ENCODE measurements around the gene PNKD. TPM values are rescaled to one million over a fixed set of nuclear protein-coding genes. Genes with fewer than 3 reads are reported as not detected.
A peak's percentile ranks its signal among the peaks of the same experiment; 100 is the strongest.

PNKD gene
- polyA plus RNA-seq, 2 of the 4 experiments (the other 2 are of a cell fraction) = 46.2 to 51.7 TPM

- Histone ChIP-seq H3K4me2 (peak overlapping the region; percentile 90), H3K4me1 (peaks cover 27% of the 10 kb centered on the region), H3K4me3 (no peak overlapping the region; the same call in 2 of the 3 replicates), H3K27ac (peak overlapping the region; percentile 98 to 100; a peak in 5 of 6 replicates), H3K9me3 (no peaks in the 10 kb centered on the region)
- CTCF ChIA-PET = interaction anchor here (0.7 to 4.4 kb wide), 8 partner anchors 9 to 124 kb away, joined by 3 to 24 read pairs (median 6); partner anchors contain the start of genes AAMP and PNKD
- DNase-seq (ENCODE audit: low read depth in 1 of 2, low spot score in 1 of 2) (no peak), FAIRE-seq (no peak), ATAC-seq (no peak)
- TF ChIP-seq EP300 (IDR thresholded peaks at IDR 0.05) (no peak), USF2 (IDR thresholded peaks at IDR 0.05) (no peak)
- WGBS (ENCODE audit: missing lambda C conversion rate) = 89% methylated on average over 4 of the region's 6 CpGs
- POLR2A ChIA-PET = no interaction called here
Observed at GRCh38 chr2:218395090-218395444, 124.7 kb downstream of the PNKD start.

- POLR2A ChIA-PET = interaction anchor here (1.0 to 2.3 kb wide), 7 partner anchors 8 to 125 kb away, joined by 3 to 7 read pairs (median 4); partner anchors contain the start of genes AAMP, CATIP and PNKD
- Histone ChIP-seq H3K9me3 (no peaks in the 10 kb centered on the region), H3K4me2 (peak overlapping the region; percentile 90), H3K27ac (peak overlapping the region; percentile 98 to 100), H3K4me3 (peak overlapping the region; percentile 94), H3K4me1 (peaks cover 27% of the 10 kb centered on the region)
- CTCF ChIA-PET = interaction anchor here (0.7 to 4.4 kb wide), 11 partner anchors 9 to 125 kb away, joined by 3 to 24 read pairs (median 5); partner anchors contain the start of genes AAMP and PNKD
- ATAC-seq (no peak), FAIRE-seq (no peak), DNase-seq (ENCODE audit: low read depth in 1 of 2, low spot score in 1 of 2) (no peak)
- WGBS (ENCODE audit: missing lambda C conversion rate) = 31% methylated on average over 16 of the region's 16 CpGs
- TF ChIP-seq ZFP36 (IDR thresholded peaks at IDR 0.05; ENCODE audit: borderline replicate concordance, partially characterized antibody) (peak; percentile 9), ESRRA (IDR thresholded peaks at IDR 0.05; ENCODE audit: borderline replicate concordance, low read length) (no peak)
Observed at GRCh38 chr2:218395456-218395825, 125.1 kb downstream of the PNKD start.

- Histone ChIP-seq H3K9me3 (no peaks in the 10 kb centered on the region), H3K4me2 (peak overlapping the region; percentile 90), H3K4me3 (peak overlapping the region; percentile 94), H3K4me1 (peaks cover 29% of the 10 kb centered on the region), H3K27ac (peak overlapping the region; percentile 98 to 100)
- DNase-seq (ENCODE audit: low read depth in 1 of 2, low spot score in 1 of 2) (peak; percentile 59 to 97), ATAC-seq (peak; percentile 50 to 75), FAIRE-seq (no peak)
- ChIA-PET POLR2A (interaction anchor here (0.5 to 2.3 kb wide), 8 partner anchors 8 to 126 kb away, joined by 3 to 7 read pairs (median 4); partner anchors contain the start of genes AAMP, CATIP and PNKD), CTCF (interaction anchor here (0.6 to 4.4 kb wide), 26 partner anchors 8 to 481 kb away, joined by 3 to 24 read pairs (median 4); partner anchors contain the start of genes AAMP, CATIP, PNKD and TMBIM1)
- WGBS (ENCODE audit: missing lambda C conversion rate) = 3% methylated on average over 34 of the region's 57 CpGs
- TF ChIP-seq EP300 (IDR thresholded peaks at IDR 0.05) (peak in 1 of 2 experiments; percentile 24; a peak in 1 of 5 replicates), NFE2L2 (conservative IDR thresholded peaks at IDR 0.05; ENCODE audit: low read length) (0 out of 2 replicates have a peak, but pooled peaks have one; percentile 2), HEYL (CRISPR knock-in tag; IDR thresholded peaks at IDR 0.05) (0 out of 2 replicates have a peak, but pooled peaks have one; percentile 28), EHMT2 (IDR thresholded peaks at IDR 0.05; ENCODE audit: low read depth) (no peak), MAX (IDR thresholded peaks at IDR 0.05) (peak; percentile 91), MAZ (IDR thresholded peaks at IDR 0.05; ENCODE audit: borderline replicate concordance, low read depth, low read length) (peak; percentile 92), ZC3H11A (IDR thresholded peaks at IDR 0.05) (no peak), BCL3 (IDR thresholded peaks at IDR 0.05) (no peak), HOXB13 (CRISPR knock-in tag; IDR thresholded peaks at IDR 0.05; ENCODE audit: low read depth) (no peak), BHLHE40 (IDR thresholded peaks at IDR 0.05; ENCODE audit: low read depth, low read length) (no peak), ELK1 (IDR thresholded peaks at IDR 0.05; ENCODE audit: low read depth, low read length) (no peak), RAD21 (conservative IDR thresholded peaks at IDR 0.05 in 1 of 2, IDR thresholded peaks at IDR 0.05 in 1 of 2) (peak; percentile 59 to 81), CHD4 (IDR thresholded peaks at IDR 0.05; ENCODE audit: borderline replicate concordance) (no peak), JUNB (IDR thresholded peaks at IDR 0.05) (no peak), JUN (IDR thresholded peaks at IDR 0.05) (peak; percentile 97), CBX2 (IDR thresholded peaks at IDR 0.05; ENCODE audit: borderline replicate concordance, low read depth) (no peak), USF2 (IDR thresholded peaks at IDR 0.05) (no peak), TP53 (CRISPR knock-in tag; IDR thresholded peaks at IDR 0.05) (0 out of 2 replicates have a peak, but pooled peaks have one; percentile 17), NR3C1 (IDR thresholded peaks at IDR 0.05) (no peak), POLR2AphosphoS2 (conservative IDR thresholded peaks at IDR 0.05; ENCODE audit: low read length) (no peak), RCOR1 (IDR thresholded peaks at IDR 0.05; ENCODE audit: low read depth, low read length) (no peak), HOXA7 (CRISPR knock-in tag; IDR thresholded peaks at IDR 0.05) (no peak), E2F6 (IDR thresholded peaks at IDR 0.05; ENCODE audit: borderline replicate concordance, low read depth) (peak; percentile 51; the same call in 1 of the 2 replicates), RNF2 (IDR thresholded peaks at IDR 0.05; ENCODE audit: borderline replicate concordance, low read depth) (no peak), SREBF2 (IDR thresholded peaks at IDR 0.05) (no peak)
Observed at GRCh38 chr2:218395826-218396687, 125.7 kb downstream of the PNKD start.
